ENCODE results near the gene TMEM220.

DNA sequence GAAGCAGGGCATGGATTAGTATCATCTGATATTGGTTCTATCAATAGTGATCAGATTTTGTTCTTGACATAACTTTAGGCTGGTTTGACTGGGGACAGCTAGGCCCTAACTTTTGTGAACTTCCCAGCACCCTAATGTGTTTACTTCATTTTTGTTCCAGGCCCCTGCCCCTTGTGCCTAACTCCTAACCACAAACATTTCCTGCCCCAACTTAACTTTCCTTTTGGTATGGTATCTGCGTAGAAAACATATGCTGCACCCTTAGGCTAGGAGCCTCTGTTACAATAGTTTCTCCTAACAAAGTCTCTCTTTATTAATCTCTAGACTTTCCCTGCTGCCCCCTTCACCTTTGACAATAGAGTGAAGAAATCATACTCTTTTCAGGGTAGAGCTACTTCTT is 30.0 kb downstream of the TMEM220 start:
- no peak for TF ChIP-seq EP300 (IDR thresholded peaks at IDR 0.05)
- TF ChIP-seq, protein P1, sequence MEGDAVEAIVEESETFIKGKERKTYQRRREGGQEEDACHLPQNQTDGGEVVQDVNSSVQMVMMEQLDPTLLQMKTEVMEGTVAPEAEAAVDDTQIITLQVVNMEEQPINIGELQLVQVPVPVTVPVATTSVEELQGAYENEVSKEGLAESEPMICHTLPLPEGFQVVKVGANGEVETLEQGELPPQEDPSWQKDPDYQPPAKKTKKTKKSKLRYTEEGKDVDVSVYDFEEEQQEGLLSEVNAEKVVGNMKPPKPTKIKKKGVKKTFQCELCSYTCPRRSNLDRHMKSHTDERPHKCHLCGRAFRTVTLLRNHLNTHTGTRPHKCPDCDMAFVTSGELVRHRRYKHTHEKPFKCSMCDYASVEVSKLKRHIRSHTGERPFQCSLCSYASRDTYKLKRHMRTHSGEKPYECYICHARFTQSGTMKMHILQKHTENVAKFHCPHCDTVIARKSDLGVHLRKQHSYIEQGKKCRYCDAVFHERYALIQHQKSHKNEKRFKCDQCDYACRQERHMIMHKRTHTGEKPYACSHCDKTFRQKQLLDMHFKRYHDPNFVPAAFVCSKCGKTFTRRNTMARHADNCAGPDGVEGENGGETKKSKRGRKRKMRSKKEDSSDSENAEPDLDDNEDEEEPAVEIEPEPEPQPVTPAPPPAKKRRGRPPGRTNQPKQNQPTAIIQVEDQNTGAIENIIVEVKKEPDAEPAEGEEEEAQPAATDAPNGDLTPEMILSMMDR (IDR thresholded peaks at IDR 0.05): no peak
- no peak for TF ChIP-seq POLR2A (IDR thresholded peaks at IDR 0.05)
- no peak for TF ChIP-seq POLR2AphosphoS5 (IDR thresholded peaks at IDR 0.05)
